Medulla oblongata (tissue), 1 donor: ENCODE data around the gene CAV3.

ENCODE experiments used
- DNase-seq: peaks from one replicate; pipeline ENCODE4 v3.0.0-alpha.2; 2015; ENCODE audit errors: extremely low spot score

CAV3 gene

DNA sequence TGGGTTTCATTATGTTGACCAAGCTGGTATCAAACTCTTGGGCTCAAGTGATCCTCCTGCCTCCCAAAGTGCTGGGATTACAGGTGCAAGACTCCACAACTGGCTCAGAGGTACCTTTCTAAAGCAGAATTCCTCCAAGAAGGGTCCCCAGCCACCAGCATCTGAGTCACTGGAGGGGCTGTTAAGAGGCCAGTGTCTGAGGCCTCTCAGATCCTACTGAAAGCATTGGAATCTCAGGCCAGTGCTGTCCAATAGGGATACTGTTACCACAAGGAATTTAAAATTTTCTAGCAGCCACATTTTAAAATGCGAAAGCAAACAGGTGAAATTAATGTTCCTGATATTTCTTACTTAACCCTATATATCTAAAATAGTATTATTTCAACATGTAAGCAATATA, 1.3 kb downstream of the CAV3 start:
- DNase-seq, result no peak

DNA sequence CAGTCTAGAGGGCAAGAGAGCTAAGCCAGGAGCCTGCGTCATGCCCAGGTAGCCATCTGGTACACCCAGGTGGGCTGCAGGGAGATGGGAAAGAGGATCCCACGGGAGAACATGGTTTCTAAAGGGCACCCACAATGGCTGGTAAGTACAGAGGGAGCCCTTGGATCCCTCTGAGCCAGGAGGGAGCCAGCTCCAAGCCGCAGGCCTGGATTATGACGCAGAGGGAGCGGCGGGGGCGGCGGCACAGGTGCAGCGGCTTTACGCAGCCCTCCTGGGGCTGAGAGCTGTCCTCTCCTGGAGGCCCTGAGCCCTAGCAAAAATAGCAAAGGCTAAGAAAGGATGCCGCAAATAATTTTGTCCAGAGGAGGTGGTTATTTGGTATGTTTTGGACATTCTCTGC, 2.8 kb downstream of the CAV3 start:
- DNase-seq, result no peak

DNA sequence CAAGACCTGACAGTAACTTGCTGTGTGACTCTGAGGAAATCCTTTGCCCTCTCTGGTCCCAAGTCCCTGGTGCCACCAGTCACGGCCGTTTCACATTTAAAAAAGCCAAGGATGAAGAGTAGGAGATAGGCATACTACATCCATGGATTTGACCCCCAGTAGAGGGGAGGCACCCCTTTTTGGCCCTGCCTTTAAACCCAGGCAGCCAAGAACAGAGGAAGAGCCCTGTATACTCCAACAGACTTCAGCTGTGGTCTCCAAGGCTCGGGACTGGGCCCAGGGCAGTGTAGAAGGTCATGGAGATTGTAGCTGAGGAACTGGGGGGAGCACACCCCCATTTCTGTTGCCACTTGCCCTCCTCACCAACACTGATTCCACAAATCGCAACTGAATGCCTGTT, 3.7 kb downstream of the CAV3 start:
- no peak for DNase-seq

GRCh38 chr3:8737823-8738222, 4.2 kb downstream of the CAV3 start:
- no peak for DNase-seq

GRCh38 chr3:8738639-8739038, 5.0 kb downstream of the CAV3 start:
- no peak for DNase-seq

DNA sequence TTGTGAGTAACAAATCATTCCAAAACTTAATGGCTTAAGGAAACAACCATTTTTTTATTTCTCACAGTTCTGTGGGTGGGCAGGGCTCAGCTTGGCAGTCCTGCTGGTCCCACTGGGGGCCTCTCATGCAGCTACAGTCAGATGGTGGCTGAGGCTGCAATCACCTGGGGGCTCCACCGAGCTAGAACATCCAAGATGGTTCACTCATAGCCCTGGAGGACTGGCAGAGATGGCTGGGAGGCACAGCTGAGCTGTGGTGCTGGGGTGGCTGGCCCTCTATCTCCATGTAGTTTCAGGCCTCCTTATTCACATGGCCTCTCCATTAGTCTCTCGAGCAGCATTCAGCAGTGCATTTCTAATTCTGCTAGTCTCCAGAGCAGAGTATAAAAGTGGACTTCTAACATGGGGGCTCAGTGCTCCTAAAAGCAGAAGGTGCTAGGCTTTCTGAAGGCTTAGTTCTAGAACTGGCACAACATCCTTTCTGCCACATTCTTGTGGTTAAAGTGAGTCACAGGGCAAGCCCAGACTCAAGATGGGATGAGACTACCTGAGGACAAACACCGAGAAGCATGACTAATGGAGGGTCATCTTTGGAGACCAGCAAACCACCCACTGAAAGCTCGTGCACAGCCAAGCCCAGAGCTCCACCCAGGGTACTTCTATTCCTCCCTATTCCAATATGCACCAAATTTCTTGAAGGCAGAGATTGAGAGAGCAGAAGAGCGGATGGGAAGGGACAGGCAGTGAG, 6.3 kb downstream of the CAV3 start:
- DNase-seq, result no peak

DNA sequence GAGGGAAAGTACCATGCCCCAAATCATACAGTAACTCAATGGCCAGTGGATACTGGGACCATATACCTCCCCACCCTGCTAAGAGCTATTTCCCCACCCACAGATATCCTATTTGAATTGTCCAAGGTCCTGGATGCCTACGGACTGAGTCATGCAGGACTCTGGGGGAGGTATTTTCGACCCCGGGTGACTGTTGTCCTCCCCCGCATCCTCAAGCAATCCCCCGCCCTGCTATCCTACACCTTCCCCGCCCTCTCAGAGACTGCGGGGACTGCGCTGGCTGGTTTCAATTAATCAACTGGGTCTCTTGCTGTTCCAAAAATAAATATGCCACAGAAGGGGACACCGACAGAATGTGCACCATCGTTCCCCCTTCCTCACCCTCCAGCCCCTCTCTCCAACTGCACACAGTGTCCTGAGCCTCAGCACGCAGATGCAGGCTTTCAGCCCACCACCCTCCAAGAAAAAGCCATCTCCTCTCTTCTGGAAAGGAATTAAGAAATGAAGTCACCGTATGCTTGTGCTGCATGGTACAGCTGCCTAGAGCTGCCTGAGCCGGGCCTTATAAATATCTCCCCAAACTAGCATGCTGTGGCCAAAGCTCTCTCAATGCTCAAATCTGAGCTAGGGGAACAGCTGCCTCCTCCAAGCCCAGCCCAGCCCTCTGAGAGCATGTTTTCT, 8.1 kb downstream of the CAV3 start:
- no peak for DNase-seq

DNA sequence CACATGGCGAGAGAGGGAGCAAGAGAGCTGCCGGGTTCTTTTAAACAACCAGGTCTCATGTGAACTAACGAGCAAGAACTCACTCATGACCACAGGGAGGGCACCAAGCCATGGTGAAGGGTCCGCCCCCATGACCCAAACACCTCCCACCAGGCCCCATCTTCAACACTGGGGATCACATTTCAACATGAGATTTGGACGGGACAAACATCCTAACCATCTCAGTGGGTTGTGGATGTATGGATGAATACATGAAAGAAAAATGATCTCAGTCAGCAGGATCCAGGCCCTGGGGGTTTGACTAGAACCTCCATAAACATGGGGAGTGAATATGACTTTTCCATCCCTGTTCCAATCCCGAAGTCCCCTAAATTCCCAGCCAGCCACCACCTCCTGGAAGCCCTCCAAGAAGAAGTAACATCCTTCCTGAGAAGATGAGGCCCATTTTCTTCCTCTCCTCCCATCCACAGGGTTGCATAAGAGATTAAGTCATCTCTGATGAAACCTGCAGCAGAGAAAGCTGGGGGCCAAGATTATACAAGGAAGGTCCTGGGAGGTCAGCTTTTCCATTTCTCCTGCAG, 9.5 kb downstream of the CAV3 start:
- no peak for DNase-seq

DNA sequence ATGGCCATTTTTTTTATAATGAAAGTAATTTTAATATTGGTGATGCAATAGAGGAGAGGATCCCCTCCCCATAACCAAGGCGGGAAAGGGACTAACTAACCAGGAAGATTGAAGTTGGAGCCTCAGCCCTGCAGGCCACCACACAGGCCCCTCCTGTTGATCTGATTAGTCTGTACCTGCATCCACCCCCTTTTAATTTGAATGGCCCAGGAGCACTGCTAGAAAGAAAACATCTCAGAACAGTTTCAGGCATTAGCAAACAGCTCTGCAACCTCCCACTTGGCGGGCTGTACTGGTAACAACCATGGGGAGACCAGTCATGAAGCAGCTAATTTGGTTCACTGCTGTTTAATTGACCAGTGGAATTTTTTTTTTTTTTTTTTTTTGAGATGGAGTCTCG, 10.3 kb downstream of the CAV3 start:
- DNase-seq, result no peak

GRCh38 chr3:8745619-8746370, 12.2 kb downstream of the CAV3 start:
- DNase-seq, result no peak

GRCh38 chr3:8746780-8747345, 13.3 kb downstream of the CAV3 start:
- no peak for DNase-seq

- no peak for DNase-seq
Observed at GRCh38 chr3:8749316-8749715, 15.7 kb downstream of the CAV3 start.

DNA sequence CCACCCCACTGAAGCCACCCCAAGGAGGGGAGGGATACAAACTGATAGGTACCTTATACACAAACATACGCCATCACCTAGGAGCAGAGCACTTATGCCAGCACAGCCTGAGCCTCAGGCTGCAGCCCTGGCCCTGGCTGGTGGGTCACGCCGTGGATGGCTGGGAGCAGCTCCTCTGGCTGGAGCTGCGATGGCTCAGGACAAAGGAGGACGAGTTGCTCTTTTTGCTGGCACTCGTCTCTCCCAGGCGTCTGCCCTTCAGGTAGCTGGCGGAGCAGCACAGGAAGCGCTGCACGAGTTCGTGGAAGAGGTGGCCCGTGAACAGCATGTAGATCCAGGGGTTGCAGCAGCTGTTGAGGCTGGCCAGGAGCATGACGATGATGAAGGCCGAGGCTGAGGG, 19.2 kb downstream of the CAV3 start:
- no peak for DNase-seq

- no peak for DNase-seq
Observed at GRCh38 chr3:8755097-8755496, 21.5 kb downstream of the CAV3 start.

- DNase-seq, result no peak
Observed at GRCh38 chr3:8755564-8756237, 22.1 kb downstream of the CAV3 start.

- DNase-seq, result no peak
Observed at GRCh38 chr3:8756671-8757070, 23.1 kb downstream of the CAV3 start.

- DNase-seq, result no peak
Observed at GRCh38 chr3:8757551-8758518, 24.2 kb downstream of the CAV3 start.

GRCh38 chr3:8759038-8759707, 25.6 kb downstream of the CAV3 start:
- no peak for DNase-seq

GRCh38 chr3:8760091-8760490, 26.5 kb downstream of the CAV3 start:
- no peak for DNase-seq

DNA sequence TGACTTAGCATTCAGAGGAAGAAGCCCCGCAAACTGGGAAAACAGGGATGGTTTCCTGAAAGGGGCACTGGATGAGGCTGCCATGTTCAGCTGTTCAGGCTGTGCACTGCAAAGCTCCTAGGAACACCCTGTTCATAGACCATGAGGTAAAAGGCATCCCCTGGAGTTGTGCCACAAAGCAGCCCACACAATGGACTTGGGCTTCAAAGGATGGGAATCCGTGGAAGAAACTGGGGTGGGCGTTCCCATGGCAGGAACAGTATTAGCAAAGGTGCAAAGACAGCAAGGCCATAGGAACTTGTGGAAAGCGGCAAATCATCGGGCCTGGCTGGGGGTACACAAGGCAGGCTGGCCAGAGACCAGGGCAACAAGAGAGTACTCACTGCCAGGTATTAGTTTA, 26.9 kb downstream of the CAV3 start:
- no peak for DNase-seq
